Ureter (tissue), 1 donor: ENCODE measurements around the gene UBE2L6. TPM values are rescaled to one million over a fixed set of nuclear protein-coding genes. Genes with fewer than 3 reads are reported as not detected.

ENCODE experiments used
- DNase-seq: peaks from one replicate; pipeline ENCODE4 v3.0.0-alpha.2; 2020; ENCODE audit warnings: low spot score
- total RNA-seq: library from RNA; stranded (reverse); gene quantifications from one replicate; pipeline ENCODE4 v1.2.4, GENCODE V29; 2023
- donor health status: DM: yes; HTN: yes; CAD: no.

Gene UBE2L6
- total RNA-seq, 1 donor from 2014 or later = 83.1 TPM

GRCh38 chr11:57530215-57530595 is 37.3 kb downstream of the UBE2L6 start:
- DNase-seq = no peak

- no peak for DNase-seq
Measured at GRCh38 chr11:57529012-57529411, 38.5 kb downstream of the UBE2L6 start.

DNA sequence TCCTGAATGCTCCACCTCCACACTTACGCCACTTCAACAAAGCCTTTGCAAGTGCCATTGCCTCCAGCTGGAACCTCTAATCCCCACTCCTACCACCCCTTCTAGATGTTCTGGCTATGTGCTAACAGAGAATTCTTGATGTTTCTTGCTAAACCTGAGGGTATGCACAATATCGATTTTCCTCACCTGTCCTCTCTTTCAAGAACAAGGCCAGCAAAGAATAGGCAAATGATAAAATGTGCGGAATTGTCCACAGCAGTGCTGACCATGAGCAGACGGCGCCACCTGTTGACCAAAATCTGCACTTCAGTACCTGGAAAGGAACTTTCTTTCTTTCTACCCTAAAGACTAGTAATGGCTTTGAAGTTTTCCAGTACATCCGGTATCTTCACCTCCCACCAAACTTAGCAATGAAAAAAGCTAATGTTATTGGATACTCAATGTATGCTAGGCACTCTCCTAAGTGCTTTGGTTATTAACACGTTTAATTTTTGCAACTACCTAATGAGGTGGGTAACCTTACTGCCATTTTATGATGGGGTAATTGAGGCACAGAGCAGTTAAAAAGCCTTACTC is 40.3 kb downstream of the UBE2L6 start:
- DNase-seq = peak; percentile 78

DNA sequence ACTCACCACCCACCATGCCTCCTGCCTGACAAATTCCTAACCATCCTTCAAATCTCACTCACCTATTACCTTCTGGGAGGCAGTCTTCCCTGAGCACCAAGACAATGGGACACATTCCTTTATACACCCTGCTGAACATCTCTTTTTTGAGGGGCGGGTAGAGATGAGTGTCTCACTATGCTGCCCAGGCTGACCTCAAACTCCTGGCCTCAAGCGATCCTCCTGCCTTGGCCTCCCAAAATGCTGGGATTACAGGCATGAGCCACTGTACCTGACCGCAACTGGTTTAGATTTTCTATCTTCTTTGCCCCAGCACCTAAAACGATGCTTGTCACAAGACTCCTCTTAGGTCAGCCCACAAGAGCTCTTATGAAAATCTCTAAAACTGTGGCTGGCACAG is 44.1 kb downstream of the UBE2L6 start:
- no peak for DNase-seq

DNA sequence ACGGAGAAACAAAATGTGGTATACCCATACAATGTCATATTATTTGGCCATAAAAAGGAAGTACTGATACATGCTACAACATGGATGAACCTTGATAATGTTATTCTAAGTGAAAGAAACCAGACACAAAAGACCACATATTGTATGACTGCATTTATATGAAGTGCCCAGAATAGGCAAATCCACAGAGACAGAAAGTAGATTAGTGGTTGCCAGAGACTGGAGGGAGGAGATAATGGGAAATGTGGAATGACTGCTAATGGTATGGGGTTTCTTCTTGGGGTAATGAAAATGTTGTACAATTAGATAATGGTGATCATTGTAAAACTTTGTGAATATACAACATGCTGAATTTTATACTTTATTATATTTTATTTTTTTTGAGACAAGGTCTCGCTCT is 46.4 kb downstream of the UBE2L6 start:
- DNase-seq = no peak

DNA sequence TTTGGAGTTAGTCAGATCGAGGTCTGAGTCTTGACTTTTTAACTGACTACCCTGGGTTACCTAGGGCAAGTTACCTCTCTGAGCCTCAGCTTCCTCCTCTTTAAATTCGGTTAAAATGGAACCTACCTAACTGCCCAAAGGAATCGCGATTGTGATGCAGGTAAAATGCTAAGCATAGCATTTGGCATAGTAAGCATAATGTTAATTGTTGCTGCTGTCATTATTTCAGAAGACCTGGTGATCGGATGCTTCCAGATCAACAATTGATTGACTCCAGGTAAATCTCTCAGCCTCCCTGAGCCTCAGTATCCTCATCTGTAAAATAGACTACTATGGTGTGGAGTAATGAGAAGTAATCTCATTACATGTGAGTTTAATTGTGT is 51.4 kb downstream of the UBE2L6 start:
- DNase-seq = no peak

- peak; percentile 65 for DNase-seq
Measured at GRCh38 chr11:57515332-57516060, 52.0 kb downstream of the UBE2L6 start, which contains the start of gene SLC43A1. Gene SLC43A1 (minus strand): TSS chr11:57515702. CDS start chr11:57514111, 1,591 bp downstream.

GRCh38 chr11:57514538-57515331 is 52.7 kb downstream of the UBE2L6 start:
- peak; percentile 73 for DNase-seq

GRCh38 chr11:57513911-57514537 is 53.4 kb downstream of the UBE2L6 start:
- DNase-seq = peak; percentile 53

- no peak for DNase-seq
Measured at GRCh38 chr11:57513452-57513795, 54.0 kb downstream of the UBE2L6 start.

- no peak for DNase-seq
Measured at GRCh38 chr11:57512646-57513451, 54.6 kb downstream of the UBE2L6 start.

DNA sequence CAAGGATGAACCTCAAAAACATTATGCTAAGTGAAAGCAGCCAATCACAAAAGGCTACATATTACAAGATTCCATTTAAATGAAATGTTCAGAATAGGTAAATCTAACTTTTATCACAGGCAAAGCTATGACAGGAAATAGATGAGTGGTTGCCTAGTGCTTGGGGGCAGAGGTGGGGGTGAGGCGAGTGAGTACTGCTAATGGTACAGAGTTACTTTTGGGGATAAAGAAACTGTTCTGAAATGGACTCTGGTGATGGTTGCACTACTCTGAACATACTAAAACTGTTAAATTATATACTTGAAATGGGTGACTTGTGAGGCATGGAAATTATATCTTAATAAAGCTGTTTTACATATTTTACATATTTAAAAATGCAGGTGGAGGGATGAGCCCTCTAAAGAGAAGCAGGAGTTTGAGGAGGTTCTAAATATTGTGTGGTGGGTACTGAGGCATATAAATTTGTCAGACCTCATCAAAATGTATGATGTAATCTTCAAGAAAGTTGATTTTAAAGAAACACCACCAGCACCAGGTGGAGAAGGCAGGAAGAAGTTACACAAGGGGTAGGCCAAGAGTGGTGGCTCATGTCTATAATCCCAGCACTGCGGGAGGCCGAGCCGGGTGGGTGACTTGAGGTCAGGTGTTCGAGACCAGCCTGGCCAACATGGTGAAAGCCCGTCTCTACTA is 55.6 kb downstream of the UBE2L6 start:
- DNase-seq = no peak

DNA sequence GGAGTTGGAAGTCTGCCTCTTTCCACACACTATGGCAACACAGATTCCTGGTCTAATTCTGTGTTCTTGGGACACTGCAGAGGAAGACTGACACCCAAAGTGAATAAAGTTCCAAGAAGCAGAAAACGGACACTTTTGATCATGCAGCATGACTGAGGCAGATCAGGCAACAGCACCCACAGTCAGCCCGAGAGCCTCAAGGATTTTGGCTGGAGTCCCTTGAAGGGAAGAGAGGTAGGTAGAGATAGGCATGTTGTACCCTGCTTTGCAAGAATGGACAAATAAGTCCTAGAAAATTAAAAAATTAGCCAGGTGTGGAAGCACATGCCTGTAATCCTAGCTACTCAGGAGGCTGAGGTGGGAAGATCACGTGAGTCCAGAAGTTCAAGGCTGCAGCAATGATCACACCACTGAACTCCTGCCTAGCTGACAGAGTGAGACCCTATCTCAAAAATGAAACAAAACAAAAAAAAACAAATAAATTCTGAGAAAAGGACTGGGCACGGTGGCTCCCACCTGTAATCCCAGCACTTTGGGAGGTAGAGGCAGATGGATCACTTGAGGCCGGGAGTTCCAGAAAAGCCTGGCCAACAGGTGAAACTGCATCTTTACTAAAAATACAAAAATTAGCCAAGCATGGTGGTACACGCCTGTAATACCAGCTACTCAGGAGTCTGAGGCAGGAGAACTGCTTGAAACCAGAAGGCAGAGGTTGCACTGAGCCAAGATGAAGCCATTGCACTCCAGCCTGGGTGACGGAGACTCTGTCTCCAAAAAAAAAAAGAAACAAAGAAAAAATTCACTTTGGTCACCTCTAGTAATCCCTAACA is 58.9 kb downstream of the UBE2L6 start:
- no peak for DNase-seq

DNA sequence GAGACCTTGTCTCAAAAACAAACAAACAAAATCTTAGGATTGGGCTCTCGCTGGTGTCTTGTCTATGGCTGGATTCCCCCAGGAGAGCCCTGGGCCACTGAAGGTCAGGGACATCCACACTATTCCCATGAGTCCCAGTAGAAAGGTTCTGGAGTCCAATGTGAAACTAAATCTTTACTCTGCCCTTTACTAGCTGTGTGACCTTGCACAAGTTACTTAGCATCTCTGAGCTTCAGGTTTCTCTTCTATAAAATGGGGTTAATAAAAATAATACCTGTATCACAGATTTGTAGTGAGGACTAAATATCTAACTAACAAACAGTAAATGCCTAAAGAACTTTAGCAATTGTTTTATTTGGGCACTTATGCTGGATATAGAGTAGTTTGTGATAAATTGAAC is 61.0 kb downstream of the UBE2L6 start:
- no peak for DNase-seq

- DNase-seq = no peak
Measured at GRCh38 chr11:57504511-57504910, 63.0 kb downstream of the UBE2L6 start.

DNA sequence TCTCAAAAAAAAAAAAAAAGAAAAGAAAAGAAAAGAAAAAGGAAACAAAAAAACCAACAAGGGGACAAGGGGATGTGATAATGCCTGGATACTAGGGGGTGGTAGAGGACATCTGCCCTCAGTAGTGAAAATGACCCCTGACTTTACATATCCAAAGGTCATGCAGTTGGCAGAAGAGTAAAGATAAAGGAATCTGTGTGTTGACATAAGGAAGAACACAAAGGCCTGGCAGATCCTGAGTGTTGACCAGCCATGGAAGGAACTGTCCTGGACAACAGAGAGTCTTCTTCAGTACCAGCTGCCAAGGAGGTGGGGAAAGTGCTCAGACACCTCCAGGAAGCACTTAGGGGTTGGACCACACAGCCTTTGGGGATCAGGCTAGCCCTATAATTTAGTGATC is 64.6 kb downstream of the UBE2L6 start:
- DNase-seq = no peak

- DNase-seq = no peak
Measured at GRCh38 chr11:57502376-57502775, 65.1 kb downstream of the UBE2L6 start.

- no peak for DNase-seq
Measured at GRCh38 chr11:57501953-57502352, 65.5 kb downstream of the UBE2L6 start.
